NCI-H2196 treated with DMSO at 0.1 percent for 48 hours (cell line): ENCODE results near the gene RBM38.
"Not testable (repeated sequence)": the region's sequence is repeated elsewhere in the genome, so short reads cannot be mapped to it uniquely, and the experiment has no call there.

ENCODE experiments used
- DNase-seq: peaks from one replicate; lab custom pipeline; 2025; ENCODE audit not compliant: unreplicated experiment; lab: John Stamatoyannopoulos, UW

RBM38 gene

GRCh38 chr20:57390604-57391438 is at the start of gene RBM38:
TSS of gene RBM38 (plus strand) at chr20:57391396. CDS start at chr20:57391582, 186 bp downstream.
- DNase-seq: peak; percentile 39

DNA sequence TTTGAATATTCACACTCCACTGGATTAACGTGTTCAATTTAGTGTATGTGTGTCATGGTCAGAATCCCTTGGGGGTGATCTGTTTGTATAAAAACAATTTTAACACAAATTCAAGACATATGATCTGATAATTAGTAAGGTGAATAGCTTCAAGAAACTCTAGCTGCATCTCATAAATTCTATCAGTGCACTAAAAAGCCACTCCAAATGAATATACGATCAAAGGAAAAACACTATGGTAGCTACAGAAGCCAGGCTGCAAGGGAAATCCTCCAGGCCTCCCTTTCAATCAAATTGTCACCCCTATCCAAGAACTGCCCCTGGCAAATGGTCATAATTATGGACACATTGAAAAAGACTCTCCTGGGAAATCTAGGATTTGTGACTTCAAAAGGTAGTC is 49.5 kb upstream of the RBM38 start:
- DNase-seq: no peak

GRCh38 chr20:57342829-57343228 is 48.4 kb upstream of the RBM38 start:
- DNase-seq: no peak

DNA sequence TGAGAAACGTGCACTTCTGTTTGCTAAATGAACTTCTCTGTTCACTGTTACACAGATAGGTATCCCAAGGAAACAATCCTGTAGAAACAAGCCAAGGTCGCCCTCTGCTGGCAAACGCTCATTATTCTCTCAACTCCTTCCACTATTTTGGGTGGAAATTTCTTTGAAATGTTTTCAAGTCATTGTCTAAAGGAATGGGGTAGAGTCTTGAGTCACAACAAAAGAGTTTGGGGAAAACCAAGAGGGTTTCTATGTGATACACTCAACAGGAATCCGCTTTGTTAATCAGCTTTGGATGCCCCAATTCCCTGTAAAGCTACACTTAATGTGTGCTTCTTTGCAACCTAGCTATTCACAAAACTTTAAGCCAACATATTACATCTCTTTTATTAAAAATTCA is 44.7 kb upstream of the RBM38 start:
- peak; percentile 23 for DNase-seq

DNA sequence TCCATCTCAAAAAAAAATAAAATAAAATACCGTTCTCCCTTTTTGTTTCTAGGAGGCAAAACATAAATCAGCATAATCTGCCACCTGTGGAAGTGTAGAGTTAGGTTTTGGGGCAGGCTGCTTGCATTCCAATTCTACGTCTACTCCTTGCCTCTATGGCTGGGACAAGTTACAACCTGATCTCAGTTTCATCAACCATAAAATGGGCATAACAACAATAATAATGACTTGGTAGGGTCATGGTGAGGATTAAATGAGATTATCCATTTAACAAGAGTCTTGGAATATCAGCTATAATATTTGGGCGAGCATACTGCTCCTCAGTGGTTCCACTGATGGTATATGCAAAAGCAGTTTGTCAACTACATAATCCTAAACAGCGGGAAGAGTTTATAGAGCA is 43.8 kb upstream of the RBM38 start:
- no peak for DNase-seq

DNA sequence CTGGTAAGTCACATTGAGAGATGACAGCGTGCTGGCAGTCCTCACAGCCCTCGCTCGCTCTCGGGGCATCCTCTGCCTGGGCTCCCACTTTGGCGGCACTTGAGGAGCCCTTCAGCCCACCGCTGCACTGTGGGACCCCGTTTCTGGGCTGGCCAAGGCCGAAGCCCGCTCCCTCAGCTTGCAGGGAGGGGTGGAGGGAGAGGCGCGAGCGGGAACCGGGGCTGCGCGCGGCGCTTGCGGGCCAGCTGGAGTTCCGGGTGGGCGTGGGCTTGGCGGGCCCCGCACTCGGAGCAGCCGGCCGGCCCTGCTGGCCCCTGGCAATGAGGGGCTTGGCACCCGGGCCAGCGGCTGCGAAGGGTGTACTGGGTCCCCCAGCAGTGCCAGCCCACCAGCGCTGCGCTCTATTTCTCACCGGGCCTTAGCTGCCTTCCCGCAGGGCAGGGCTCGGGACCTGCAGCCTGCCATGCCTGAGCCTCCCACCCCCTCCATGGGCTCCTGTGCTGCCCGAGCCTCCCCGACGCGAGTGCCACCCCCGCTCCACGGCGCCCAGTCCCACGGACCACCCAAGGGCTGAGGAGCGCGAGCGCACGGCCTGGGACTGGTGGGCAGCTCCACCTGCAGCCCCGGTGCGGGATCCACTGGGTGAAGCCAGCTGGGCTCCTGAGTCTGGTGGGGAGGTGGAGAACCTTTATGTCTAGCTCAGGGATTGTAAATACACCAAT is 42.8 kb upstream of the RBM38 start:
- DNase-seq: not testable (repeated sequence)

DNA sequence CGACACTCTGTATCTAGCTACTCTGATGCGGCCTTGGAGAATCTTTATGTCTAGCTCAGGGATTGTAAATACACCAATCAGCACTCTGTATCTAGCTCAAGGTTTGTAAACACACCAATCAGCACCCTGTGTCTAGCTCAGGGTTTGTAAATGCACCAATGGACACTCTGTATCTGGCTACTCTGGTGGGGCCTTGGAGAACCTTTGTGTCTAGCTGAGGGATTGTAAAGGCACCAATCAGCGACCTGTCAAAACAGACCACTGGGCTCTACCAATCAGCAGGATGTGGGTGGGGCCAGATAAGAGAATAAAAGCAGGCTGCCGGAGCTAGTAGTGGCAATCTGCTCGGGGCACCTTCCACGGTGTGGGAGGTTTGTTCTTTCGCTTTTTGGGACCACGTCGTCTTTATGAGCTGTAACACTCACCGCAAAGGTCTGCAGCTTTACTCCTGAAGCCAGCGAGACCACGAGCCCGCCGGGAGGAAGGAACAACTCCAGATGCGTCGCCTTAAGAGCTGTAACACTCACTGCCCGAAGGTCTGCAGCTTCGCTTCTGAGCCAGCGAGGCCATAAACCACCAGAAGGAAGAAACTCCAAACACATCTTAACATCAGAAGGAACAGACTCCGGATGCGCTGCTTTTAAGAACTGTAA is 42.1 kb upstream of the RBM38 start:
- not testable (repeated sequence) for DNase-seq

- DNase-seq: no peak
These were observed 41.0 kb upstream of the RBM38 start for GRCh38 chr20:57350081-57350710.

- DNase-seq: not testable (repeated sequence)
These were observed 40.5 kb upstream of the RBM38 start for GRCh38 chr20:57350726-57351041.

DNA sequence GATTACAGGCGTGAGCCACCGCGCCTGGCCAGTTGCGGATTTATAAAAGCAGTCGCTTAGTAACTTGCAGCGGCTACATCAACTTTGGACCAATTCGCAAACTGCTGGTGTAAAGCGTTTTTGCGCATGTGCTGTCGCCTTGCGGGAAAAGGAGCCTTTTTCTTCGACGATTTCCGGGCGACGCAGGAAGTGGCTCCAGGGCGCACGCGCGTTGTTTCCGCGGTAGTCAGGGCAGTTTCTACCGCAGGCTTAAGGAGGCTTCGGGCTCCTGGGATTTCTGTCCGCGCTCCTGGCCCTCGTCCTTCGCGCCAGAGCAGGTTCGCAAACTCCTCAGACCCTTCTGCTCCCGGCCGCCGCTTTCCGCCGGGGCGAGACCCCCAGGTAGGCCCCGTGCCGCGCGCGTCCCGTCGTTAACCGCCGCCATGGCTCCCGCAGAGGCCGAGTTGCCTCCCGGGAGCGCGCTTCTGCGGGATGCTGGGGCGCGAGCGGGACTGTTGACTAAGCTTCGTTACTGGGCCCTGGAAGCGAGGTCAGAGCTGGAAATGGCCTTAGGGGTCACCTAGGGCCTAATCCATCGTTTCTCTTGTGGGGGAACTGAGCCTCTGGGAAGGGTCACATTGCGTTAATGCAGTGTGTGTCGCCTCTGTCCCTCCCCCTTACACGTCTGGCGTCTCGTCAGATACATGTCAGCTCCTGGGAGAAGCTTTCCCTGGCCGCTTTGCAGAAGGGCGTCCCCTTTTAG is 40.0 kb upstream of the RBM38 start, which contains the start of gene RAE1:
Gene RAE1 (plus strand): TSS at position 214 of the 742 bp plus-strand sequence. CDS start 2,784 bp downstream, outside the sequence.
- peak; percentile 84 for DNase-seq

DNA sequence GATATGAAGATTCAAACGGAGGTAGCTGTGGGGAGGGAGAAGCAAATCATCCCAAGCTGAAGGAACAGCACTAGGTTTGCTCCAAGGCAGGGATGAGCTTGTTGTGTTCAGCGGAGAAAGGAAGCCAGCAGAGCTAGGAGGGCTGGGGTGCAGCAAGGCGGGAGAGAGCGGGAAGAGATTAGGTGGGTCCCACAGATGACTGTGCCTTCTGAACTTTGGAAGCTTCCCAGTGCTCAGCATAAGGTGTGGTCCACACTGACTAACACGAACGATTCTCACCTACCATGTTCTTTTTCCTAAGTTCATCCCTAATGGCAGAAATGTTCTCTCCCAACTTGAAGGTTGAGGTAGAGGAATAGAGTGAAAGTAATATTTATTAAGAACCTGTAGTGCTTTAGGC is 38.9 kb upstream of the RBM38 start:
- DNase-seq: no peak

DNA sequence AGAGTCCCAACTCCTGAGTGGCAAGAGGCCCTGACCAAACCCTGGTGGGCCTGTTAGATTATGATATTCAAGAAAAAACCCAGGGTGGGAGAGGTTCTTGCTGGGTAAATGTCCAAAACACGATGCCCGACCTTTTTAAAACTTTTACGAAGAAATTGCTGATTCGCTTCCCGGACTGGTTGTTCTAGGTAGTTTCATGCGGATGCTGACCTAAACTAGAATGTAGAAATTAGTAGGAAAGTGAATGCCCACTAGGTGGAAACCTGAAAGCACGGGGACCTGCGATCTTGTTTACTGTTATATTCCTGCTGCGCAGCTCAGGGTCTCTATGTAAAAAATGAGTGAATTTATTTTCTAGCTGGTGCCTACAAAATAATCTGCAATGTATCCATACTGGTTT is 37.8 kb upstream of the RBM38 start:
- DNase-seq: no peak

DNA sequence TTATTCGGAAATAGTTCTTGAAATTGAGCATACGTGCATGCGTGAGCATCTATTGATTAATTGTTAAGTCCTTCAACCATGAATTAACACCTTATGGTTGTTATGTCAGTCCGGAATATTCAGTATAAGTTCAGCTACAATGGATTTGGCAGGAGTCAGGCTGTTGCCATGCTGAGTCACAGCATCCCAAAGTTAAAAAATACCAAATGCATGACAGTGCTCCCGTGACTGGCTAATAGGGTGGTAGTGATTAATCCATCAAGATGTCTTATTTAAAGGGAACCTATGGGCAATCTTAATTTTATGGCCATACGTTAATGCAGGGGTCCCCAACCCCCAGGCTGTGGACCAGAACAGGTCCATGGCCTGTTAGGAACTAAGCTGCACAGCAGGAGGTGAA is 29.7 kb upstream of the RBM38 start:
- DNase-seq: no peak

DNA sequence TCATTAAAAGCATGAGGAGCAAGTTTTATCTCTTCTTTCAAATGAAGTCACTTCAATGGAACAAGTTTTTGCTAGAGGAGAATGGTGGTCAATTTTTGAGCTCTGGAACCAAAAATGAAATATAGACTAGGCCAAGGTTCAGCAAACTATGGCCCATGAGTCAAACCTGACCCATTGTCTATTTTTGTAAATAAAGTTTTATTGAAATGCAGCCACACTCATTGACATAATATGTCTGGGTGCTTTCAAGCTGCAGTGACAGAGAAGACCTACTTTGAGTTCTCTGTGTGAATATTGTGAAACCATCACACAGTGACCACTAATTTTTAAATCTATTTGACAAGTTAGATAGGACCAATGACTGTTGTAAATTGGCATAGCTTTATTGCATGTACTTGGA is 26.7 kb upstream of the RBM38 start:
- no peak for DNase-seq

DNA sequence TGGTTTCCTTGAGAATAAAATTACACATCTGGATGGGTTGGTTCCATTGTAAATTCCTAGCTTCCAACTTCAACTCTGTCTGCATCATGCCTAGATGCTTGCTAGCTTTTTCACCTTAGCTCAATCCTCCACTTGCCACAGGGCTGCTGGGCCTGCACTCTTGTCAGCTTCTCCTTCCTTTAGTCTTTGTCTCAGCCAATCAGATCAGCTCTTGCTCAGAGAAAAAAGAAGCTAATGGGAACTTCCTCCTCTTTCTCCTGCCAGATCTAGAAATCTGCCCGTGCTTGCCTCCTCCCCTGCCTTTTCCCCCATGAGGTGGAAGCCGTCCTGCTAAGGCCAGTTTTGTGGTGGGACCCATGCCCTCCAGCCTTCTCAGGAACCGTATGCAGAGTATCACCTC is 21.6 kb upstream of the RBM38 start:
- no peak for DNase-seq

DNA sequence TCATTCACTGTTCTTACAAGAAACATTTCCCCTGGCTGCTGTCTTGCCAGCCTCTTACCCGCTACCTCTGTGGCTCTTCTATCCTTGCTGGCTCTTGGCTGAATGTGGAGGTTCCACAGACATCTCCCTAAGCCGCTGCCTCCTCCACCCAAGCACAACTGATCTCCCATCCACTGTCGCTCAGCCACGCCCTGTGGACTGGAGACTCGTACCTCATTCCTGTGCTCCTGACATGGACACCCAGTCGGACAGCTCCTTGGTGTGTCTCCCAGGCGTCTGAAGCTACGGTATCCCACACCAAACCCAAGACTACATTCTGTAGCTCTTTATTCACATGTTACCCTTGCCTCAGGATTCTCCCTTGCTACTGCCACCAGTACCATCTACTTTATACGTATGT is 20.9 kb upstream of the RBM38 start:
- DNase-seq: no peak

DNA sequence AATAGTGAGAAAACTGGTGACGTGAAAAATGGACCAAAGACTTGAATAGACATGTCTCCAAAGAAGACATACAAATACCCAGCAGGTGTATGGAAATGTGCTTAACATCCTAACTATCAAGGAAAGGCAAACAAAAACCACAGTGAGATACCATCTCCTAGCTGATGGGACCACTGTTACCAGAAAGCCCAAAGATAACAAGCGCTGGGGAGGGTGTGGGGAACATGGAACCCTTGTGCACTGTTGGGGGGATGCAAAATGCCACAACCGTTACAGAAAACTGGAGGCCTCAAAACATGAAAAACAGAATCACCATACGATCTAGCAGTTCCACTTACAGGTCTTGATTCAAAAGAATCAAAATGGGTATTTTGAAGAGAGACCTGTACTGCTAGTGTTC is 19.8 kb upstream of the RBM38 start:
- no peak for DNase-seq

- DNase-seq: no peak
These were observed 19.0 kb upstream of the RBM38 start for GRCh38 chr20:57372157-57372556.

DNA sequence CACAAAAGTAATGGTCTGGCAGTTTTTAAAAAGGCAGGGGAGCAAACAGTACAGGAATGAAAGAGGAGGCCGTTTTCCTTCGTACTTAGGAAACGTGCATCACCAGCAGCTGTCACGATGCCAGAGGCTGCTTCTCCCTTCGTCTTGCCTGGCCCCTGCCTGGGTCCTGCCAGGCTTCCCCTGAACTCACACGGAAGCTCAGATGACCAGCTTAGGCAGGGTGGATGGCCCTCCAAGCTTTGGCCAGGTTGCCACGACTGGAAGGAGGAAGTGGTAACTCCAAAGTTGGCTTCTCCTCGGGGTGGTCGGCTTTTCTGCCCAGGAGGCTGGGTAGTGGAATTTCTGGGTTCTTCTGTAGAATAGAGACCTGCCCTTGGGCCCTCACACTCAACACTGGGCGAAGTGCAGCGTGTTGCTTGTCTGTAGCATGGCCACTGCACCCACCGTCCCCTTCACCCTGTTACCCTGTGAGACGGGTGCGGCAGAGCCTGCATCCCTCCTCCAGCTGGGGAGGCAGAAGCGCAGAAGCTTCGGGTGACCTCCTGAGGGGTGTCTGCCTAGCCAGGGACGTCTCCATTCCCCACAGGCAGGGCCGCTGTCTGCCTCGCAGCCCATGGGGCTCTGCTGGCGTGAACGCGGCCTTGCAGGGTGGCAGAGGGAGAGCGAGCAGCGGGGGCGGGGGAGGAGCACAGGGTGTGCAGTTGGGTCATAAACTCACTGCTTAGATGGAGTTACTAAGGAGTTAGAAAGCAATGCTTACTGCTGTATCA is 18.4 kb upstream of the RBM38 start:
- DNase-seq: no peak

GRCh38 chr20:57374343-57374930 is 16.8 kb upstream of the RBM38 start:
- no peak for DNase-seq
